Calu3 (cell line): ENCODE measurements around the gene BPNT1. TPM values are rescaled to one million over a fixed set of nuclear protein-coding genes. Genes with fewer than 3 reads are reported as not detected.
"Not testable (repeated sequence)": the region's sequence is repeated elsewhere in the genome, so short reads cannot be mapped to it uniquely, and the experiment has no call there.

Source experiments
- BruUV-seq: library from RNA; stranded (reverse); fragments of 400-500 nt; replicated peaks from 2 replicates; lab custom pipeline; 2021; lab: Mats Ljungman, UMichigan
- CTCF ChIA-PET: fragments of 300-600 bp; sonication (Branson Sonifier 250); formaldehyde crosslinking; loops from one replicate; lab custom pipeline; 2022; ENCODE audit warnings: antibody characterized with exemption; lab: Charles Lee
- DNase-seq: peaks from one replicate; pipeline ENCODE4 v3.0.0; 2022
- H3K27ac Mint-ChIP-seq: one replicate; pipeline ENCODE4 v1.8.0; 2022; ENCODE audit warnings: mixed read lengths; ENCODE audit not compliant: unreplicated experiment
- H3K27me3 Mint-ChIP-seq: one replicate; pipeline ENCODE4 v1.8.0; 2022; ENCODE audit warnings: mixed read lengths; ENCODE audit not compliant: unreplicated experiment
- H3K36me3 Mint-ChIP-seq: one replicate; pipeline ENCODE4 v1.8.0; 2022; ENCODE audit warnings: mild to moderate bottlenecking, moderate library complexity, mixed read lengths; ENCODE audit not compliant: insufficient read depth, unreplicated experiment
- H3K4me1 Mint-ChIP-seq: one replicate; pipeline ENCODE4 v1.8.0; 2022; ENCODE audit warnings: mild to moderate bottlenecking, low read depth, mixed read lengths; ENCODE audit not compliant: unreplicated experiment
- H3K4me3 Mint-ChIP-seq: one replicate; pipeline ENCODE4 v1.8.0; 2022; ENCODE audit warnings: mild to moderate bottlenecking, low read depth, moderate library complexity, mixed read lengths; ENCODE audit not compliant: unreplicated experiment
- H3K9me3 Mint-ChIP-seq: one replicate; pipeline ENCODE4 v1.8.0; 2022; ENCODE audit warnings: low read depth, mixed read lengths; ENCODE audit not compliant: unreplicated experiment
- intact Hi-C: fragments of 100-400 bp; cut with micrococcal nuclease; formaldehyde crosslinking; loops from one replicate; pipeline ENCODE4 v1.10.0; 2022; ENCODE audit not compliant: unreplicated experiment
- total RNA-seq: library from RNA; stranded (reverse); gene quantifications from 2 replicates; pipeline ENCODE4 v1.2.3, GENCODE V29; 2022
- TF ChIP-seq, protein P1 (sequence below): fragments of 200-600 bp; IDR thresholded peaks from one replicate; pipeline ENCODE4 v1.8.0; 2022; ENCODE audit warnings: antibody characterized with exemption; ENCODE audit not compliant: unreplicated experiment

The BPNT1 gene
- total RNA-seq, 1 experiment from 2014 or later, result 46.9 TPM

DNA sequence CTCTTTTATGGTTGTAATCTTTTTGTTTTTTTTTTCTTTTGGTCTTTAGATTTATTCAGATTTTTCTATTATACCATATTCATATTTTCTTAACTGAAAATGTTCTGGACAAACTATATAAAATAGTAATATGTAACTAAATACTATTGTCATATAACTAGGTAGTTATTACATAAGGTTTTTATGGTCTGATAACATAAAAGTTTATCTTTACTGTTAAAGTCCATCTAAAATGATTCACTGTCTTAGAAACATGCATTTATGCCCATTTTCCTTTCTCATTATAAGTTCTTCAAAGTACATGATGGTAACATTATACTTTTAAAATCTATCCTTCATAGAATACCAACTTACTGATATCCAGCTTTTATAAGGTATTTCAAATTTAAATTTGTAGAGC lies 33.5 kb upstream of the BPNT1 start:
- CTCF ChIA-PET, result no interaction called here
- peaks cover 35% of the 10 kb centered on the region for H3K4me1 Mint-ChIP-seq
- TF ChIP-seq, protein P1, sequence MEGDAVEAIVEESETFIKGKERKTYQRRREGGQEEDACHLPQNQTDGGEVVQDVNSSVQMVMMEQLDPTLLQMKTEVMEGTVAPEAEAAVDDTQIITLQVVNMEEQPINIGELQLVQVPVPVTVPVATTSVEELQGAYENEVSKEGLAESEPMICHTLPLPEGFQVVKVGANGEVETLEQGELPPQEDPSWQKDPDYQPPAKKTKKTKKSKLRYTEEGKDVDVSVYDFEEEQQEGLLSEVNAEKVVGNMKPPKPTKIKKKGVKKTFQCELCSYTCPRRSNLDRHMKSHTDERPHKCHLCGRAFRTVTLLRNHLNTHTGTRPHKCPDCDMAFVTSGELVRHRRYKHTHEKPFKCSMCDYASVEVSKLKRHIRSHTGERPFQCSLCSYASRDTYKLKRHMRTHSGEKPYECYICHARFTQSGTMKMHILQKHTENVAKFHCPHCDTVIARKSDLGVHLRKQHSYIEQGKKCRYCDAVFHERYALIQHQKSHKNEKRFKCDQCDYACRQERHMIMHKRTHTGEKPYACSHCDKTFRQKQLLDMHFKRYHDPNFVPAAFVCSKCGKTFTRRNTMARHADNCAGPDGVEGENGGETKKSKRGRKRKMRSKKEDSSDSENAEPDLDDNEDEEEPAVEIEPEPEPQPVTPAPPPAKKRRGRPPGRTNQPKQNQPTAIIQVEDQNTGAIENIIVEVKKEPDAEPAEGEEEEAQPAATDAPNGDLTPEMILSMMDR, result no peak

DNA sequence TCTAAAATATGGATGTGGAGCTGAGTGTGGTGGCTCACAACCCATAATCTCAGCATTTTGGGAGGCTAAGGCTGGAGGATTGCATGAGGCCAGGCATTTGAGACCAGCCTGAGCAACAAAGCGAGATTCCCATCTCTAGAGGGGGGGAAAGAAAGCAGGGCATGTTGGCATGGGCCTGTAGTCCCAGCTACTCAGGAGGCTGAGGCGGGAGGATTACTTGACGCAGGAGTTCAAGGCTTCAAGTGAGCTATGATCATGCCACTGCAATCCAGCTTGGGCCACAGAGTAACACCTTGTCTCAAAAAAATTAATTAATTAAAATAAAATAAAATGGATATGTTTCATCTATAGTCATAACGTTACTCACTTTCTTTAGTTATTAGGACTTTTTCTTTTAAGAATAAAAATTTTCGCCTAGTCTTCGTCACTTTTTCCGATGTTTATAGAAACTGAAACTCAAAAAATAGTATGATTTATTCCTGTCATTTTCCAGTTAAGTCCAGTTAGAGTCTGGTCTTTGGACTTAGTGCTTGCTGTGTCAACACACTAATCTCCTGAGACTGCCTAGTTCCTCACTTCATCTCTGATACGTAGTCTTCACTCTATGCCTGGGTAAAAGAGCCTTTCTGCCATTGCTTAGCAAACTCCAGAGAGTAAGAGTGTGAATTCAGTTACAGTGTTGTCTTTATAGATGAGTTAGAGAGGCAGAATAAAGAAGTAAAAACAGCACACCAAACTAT lies 32.4 kb upstream of the BPNT1 start:
- no TSS peak for BruUV-seq
- DNase-seq, result peak; percentile 13
- Mint-ChIP-seq H3K27ac (peak overlapping the region; percentile 77), H3K36me3 (peaks cover 16% of the 10 kb centered on the region), H3K9me3 (no peaks in the 10 kb centered on the region), H3K4me3 (peak overlapping the region; percentile 55), H3K27me3 (no peaks in the 10 kb centered on the region), H3K4me1 (peaks cover 35% of the 10 kb centered on the region)
- CTCF ChIA-PET, result interaction anchor here (0.8 kb wide), 1 partner anchor 9 kb away, joined by 3 read pairs; no protein-coding TSS in a partner anchor
- intact Hi-C loops, result loop anchor here (5.0 kb wide), 1 partner anchor 285 kb away; no protein-coding TSS in a partner anchor
- TF ChIP-seq, protein P1, result no peak

More for the DNA sequence above, 33.5 kb upstream of the BPNT1 start:
- H3K4me3 Mint-ChIP-seq, result no peak overlapping the region
- peaks cover 10% of the 10 kb centered on the region for H3K36me3 Mint-ChIP-seq
- no peak overlapping the region for H3K27ac Mint-ChIP-seq
- intact Hi-C loops, result loop anchor here (5.0 kb wide), 1 partner anchor 286 kb away; no protein-coding TSS in a partner anchor
- BruUV-seq, result no TSS peak
- DNase-seq, result no peak
- H3K9me3 Mint-ChIP-seq, result no peaks in the 10 kb centered on the region
- H3K27me3 Mint-ChIP-seq, result no peaks in the 10 kb centered on the region

DNA sequence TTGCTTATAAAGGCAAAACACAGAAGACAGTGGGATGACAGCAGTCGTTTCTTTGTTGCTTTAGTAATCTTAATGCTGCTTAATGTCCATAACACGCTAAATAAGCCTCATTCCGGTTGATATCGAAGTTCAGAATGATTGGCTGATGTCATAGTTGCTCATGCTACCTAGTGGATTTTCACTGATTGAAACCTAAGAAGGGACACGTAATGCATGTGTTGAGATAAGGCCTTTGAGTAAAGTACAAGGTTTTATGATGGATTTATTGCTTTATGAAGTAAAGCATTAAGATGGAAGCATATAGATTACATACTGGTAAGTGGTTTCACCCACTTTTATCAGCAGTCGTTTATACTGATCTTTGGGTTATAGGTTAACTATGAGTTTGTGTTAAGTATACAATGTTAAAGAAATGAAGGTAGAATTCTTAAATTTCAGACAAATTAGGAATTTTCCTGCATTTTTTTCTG lies 29.5 kb upstream of the BPNT1 start:
- peak overlapping the region; percentile 28 for H3K4me3 Mint-ChIP-seq
- peak overlapping the region; percentile 81 for H3K27ac Mint-ChIP-seq
- no TSS peak for BruUV-seq
- H3K36me3 Mint-ChIP-seq, result peaks cover 35% of the 10 kb centered on the region
- peaks cover 24% of the 10 kb centered on the region for H3K4me1 Mint-ChIP-seq
- CTCF ChIA-PET, result no interaction called here
- TF ChIP-seq, protein P1, result no peak
- peak; percentile 19 for DNase-seq
- intact Hi-C loops, result loop anchor here (5.0 kb wide), 1 partner anchor 127 kb away; no protein-coding TSS in a partner anchor
- H3K27me3 Mint-ChIP-seq, result no peaks in the 10 kb centered on the region
- H3K9me3 Mint-ChIP-seq, result no peaks in the 10 kb centered on the region

DNA sequence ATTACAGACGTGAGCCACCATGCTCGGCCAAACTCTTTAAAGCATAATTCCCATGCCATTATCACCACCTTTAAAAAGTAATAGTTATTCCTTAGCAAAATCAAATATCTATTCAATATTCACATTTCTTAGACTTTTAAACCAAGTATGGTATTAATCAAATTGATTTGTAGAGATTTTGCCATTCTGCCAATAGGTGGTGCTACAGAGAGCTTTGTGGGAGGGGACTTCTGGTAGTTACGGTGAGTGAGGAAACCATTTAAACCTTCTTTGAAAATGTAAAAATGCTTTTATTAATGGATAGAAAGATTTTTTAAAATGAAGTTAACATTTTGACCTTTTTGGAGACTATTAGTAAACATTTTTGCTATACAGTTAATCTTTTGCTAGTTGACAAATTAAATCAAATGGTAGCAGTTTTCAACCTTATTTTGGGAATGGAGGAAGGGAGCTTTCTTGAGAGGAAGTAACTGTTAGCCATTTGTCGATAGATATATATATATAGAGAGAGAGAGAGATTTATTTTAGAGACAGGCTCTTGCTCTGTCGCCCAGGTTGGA lies 23.6 kb upstream of the BPNT1 start:
- Mint-ChIP-seq H3K27ac (no peak overlapping the region), H3K9me3 (no peaks in the 10 kb centered on the region), H3K4me3 (no peak overlapping the region), H3K4me1 (no peaks in the 10 kb centered on the region), H3K36me3 (peaks cover 54% of the 10 kb centered on the region), H3K27me3 (no peaks in the 10 kb centered on the region)
- intact Hi-C loops, result no loop called here
- CTCF ChIA-PET, result interaction anchor here (0.8 to 1.0 kb wide), 2 partner anchors 8 to 122 kb away, joined by 3 to 4 read pairs; no protein-coding TSS in a partner anchor
- TF ChIP-seq, protein P1, result peak; percentile 26
- no TSS peak for BruUV-seq
- no peak for DNase-seq

DNA sequence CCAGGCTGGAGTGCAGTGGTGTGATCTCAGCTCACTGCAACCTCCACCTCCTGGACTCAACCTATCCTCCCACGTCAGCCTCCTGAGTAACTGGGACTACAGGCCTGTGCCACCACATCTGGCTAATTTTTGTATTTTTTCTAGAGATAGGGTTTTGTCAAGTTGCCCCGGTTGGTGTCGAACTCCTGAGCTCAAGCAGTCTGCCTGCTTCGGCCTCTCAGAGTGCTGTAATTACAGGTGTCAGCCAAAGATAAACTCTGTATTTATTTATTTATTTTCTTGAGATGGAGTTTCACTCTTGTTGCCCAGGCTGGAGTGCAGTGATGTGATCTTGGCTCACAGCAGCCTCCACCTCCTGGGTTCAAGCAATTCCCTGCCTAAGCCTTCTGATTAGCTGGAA lies 23.0 kb upstream of the BPNT1 start:
- H3K4me1 Mint-ChIP-seq, DNase-seq, intact Hi-C loops, H3K27ac Mint-ChIP-seq, H3K9me3 Mint-ChIP-seq, H3K27me3 Mint-ChIP-seq, BruUV-seq, H3K4me3 Mint-ChIP-seq: not testable (repeated sequence)
- H3K36me3 Mint-ChIP-seq, result peaks cover 59% of the 10 kb centered on the region
- CTCF ChIA-PET, result interaction anchor here (0.6 to 1.0 kb wide), 5 partner anchors 9 to 690 kb away, joined by 3 to 8 read pairs (median 5); no protein-coding TSS in a partner anchor

DNA sequence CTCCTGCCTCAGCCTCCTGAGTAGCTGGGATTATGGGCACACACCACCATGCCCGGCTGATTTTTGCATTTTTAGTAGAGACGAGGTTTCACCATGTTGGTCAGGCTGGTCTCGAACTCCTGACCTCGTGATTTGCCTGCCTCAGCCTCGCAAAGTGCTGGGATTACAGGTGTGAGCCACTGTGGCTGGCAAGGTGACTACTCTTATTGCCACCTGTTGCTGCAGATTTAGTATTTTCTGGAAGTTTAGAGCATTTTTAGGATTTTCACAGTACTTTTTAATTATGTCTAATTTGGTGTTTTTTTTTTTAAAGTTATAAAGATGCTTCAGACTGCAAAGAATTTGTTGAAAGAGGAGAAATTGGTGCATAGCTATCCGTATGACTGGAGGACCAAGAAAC lies 20.9 kb upstream of the BPNT1 start:
- peaks cover 63% of the 10 kb centered on the region for H3K36me3 Mint-ChIP-seq
- intact Hi-C loops, H3K9me3 Mint-ChIP-seq, CTCF ChIA-PET, DNase-seq, H3K27ac Mint-ChIP-seq, H3K4me1 Mint-ChIP-seq, H3K27me3 Mint-ChIP-seq, BruUV-seq, H3K4me3 Mint-ChIP-seq: not testable (repeated sequence)
